Thyroid gland (tissue), 4 donors: ENCODE results near the gene SLC25A23. TPM values are rescaled to one million over a fixed set of nuclear protein-coding genes. Genes with fewer than 3 reads are reported as not detected.

Experiments used
- DNase-seq, 2 donors: peaks; one replicate each; pipeline ENCODE4 v3.0.0-alpha.2; 2019
- H3K27ac ChIP-seq, 3 donors: fragments of 200-600 bp; sonication (generic); 1 replicate in 2 of 3; 2 replicates in 1 of 3; pipeline ENCODE4 v1.5.1; 2016 to 2019; ENCODE audit warnings: mild to moderate bottlenecking in 1 of 3, moderate library complexity in 1 of 3
- H3K27me3 ChIP-seq: fragments of 200-600 bp; sonication (generic); one replicate; pipeline ENCODE4 v1.5.1; 2019
- H3K36me3 ChIP-seq, 2 donors: fragments of 200-600 bp; sonication (generic); one replicate each; pipeline ENCODE4 v1.5.1; 2016 to 2019
- H3K4me1 ChIP-seq, 2 donors: fragments of 200-600 bp; sonication (generic); one replicate each; pipeline ENCODE4 v1.5.1; 2017 to 2019
- H3K4me3 ChIP-seq, 3 donors: fragments of 200-600 bp; sonication (generic); replicated peaks in 1 of 3; 1 replicate in 2 of 3; 2 replicates in 1 of 3; pipeline ENCODE4 v1.5.1; 2016; ENCODE audit warnings: mild to moderate bottlenecking in 1 of 3
- H3K9me3 ChIP-seq: fragments of 200-600 bp; sonication (generic); one replicate; pipeline ENCODE4 v1.5.1; 2017
- POLR2A ChIP-seq, 2 donors: fragments of 450-650 bp; IDR thresholded peaks; one replicate each; pipeline ENCODE4 v1.6.1; 2017; ENCODE audit warnings: antibody characterized with exemption in 2 of 2, mild to moderate bottlenecking in 2 of 2, moderate library complexity in 1 of 2
- WGBS, 2 donors: methylation state at CpG; one replicate each; pipeline ENCODE4 v1.1.5; 2017; 5-methylcytosine and 5-hydroxymethylcytosine counted together
- intact Hi-C: fragments of 100-400 bp; cut with DNase I; formaldehyde crosslinking; loops from one replicate; pipeline ENCODE4 v1.15.1; 2023
- total RNA-seq, 4 donors: library from RNA; depleted of rRNA; stranded (reverse); fragments of >200 nt; gene quantifications; one replicate each; pipeline ENCODE4 v1.2.3, GENCODE V29; 2016
- TF ChIP-seq, protein P1 (sequence below), 6 experiments: fragments of 200-600 bp in 3 of 6; fragments of 450-650 bp in 3 of 6; sonication (generic) in 3 of 6; IDR thresholded peaks; one replicate each; pipeline ENCODE4 v1.5.1; 2016 to 2019; ENCODE audit warnings: antibody characterized with exemption in 6 of 6, mild to moderate bottlenecking in 2 of 6, inconsistent platforms in 1 of 6, moderate library complexity in 1 of 6

Gene SLC25A23
- total RNA-seq, 4 donors from 2014 or later = 75.2 to 214 (median 152) TPM

DNA sequence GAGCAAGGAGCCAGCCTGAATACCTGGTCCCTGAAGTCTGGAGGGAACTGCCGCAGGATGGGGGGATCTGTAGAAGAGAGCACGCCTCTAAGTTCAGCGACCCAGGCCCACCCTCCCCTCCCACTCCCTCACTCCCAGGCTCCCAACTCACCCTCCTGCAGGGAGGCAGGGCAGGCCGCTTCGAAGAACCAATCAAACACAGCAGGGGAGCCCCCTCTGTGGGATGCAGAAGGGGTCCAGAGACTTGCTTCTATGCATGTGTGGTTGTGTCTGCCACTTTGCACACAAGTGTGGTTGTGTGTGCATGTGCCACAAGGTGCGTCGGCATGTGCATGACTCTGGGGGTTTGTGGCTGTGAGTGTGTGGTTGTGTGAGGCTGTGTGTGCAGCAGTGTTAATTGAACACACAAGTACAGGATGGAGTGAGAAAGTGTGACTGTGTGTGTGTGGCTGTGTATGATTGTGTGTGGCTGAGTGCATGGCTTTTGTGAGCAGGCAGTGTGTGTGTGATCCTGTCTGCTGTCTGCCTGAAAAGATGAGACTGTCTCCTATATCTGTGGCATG is 20.3 kb upstream of the SLC25A23 start:
- no peak overlapping the region for H3K4me3 ChIP-seq
- TF ChIP-seq, protein P1, sequence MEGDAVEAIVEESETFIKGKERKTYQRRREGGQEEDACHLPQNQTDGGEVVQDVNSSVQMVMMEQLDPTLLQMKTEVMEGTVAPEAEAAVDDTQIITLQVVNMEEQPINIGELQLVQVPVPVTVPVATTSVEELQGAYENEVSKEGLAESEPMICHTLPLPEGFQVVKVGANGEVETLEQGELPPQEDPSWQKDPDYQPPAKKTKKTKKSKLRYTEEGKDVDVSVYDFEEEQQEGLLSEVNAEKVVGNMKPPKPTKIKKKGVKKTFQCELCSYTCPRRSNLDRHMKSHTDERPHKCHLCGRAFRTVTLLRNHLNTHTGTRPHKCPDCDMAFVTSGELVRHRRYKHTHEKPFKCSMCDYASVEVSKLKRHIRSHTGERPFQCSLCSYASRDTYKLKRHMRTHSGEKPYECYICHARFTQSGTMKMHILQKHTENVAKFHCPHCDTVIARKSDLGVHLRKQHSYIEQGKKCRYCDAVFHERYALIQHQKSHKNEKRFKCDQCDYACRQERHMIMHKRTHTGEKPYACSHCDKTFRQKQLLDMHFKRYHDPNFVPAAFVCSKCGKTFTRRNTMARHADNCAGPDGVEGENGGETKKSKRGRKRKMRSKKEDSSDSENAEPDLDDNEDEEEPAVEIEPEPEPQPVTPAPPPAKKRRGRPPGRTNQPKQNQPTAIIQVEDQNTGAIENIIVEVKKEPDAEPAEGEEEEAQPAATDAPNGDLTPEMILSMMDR (IDR thresholded peaks at IDR 0.05) = no peak
- no peak for TF ChIP-seq POLR2A (IDR thresholded peaks at IDR 0.05)
- no peak for DNase-seq
- WGBS, 2 donors = 54 to 63% methylated on average over 4 to 6 of the region's 7 CpGs
- H3K27me3 ChIP-seq = peaks cover 14% of the 10 kb centered on the region
- H3K36me3 ChIP-seq = no peaks in the 10 kb centered on the region
- H3K27ac ChIP-seq = no peak overlapping the region
- intact Hi-C loops = no loop called here
- H3K4me1 ChIP-seq = peaks cover 8 to 16% of the 10 kb centered on the region in 2 donors
- H3K9me3 ChIP-seq = no peaks in the 10 kb centered on the region

DNA sequence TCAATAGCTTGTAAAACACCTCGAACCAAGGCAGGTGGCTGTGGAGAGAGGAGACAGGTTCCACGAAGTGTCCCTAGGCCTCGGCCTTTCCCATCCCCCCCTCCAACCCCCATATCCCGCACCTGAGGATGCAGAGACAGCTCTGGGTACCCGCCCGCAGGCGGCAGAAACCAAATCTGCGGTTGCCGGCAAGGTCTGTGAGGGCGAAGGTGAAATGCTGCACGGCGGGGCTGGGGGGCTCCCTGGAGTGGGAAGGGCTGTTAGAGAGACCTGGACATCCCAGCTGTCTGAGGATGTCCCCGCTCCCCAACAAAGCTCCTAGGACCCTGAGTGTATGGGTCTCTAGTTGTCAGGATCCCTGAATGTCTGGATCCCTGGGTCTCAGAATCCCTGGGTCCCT is 19.2 kb upstream of the SLC25A23 start:
- Histone ChIP-seq H3K36me3 (no peaks in the 10 kb centered on the region), H3K27ac (no peak overlapping the region), H3K27me3 (peaks cover 14% of the 10 kb centered on the region), H3K4me3 (no peak overlapping the region), H3K4me1 (peaks cover 8 to 16% of the 10 kb centered on the region in 2 donors), H3K9me3 (no peaks in the 10 kb centered on the region)
- 85 to 97% methylated on average over 5 of the region's 13 CpGs for WGBS, 2 donors
- intact Hi-C loops = no loop called here
- no peak for DNase-seq
- TF ChIP-seq, protein P1 (IDR thresholded peaks at IDR 0.05) = no peak
- TF ChIP-seq POLR2A (IDR thresholded peaks at IDR 0.05) = no peak

DNA sequence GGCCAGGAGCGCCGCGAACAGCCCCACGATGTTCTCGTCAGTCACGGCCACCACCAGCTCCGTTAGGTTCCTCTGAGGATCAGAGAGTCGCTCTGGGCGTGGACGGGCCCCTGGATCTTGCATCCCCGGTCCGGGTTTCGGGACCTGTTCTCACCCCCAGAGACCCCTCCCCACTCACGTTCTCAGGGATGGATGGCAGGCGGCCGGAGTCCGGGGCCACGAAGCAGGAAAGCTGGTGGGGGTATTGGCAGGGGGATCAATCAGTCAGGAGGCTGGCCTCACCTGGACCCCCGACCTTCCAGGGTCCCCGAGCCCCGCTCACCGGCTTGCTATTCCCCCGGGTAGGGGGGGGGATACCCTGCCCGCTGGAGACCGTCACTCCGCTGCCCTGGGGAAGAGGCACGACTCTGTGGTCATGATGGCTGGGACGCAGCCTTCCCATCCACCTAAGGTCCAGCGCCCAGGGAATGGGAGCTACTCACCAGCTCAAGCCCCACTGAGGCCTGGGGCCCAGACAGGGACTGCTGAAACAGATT is 17.4 kb upstream of the SLC25A23 start:
- TF ChIP-seq POLR2A (IDR thresholded peaks at IDR 0.05) = no peak
- TF ChIP-seq, protein P1 (IDR thresholded peaks at IDR 0.05) = no peak
- Histone ChIP-seq H3K9me3 (no peaks in the 10 kb centered on the region), H3K4me3 (no peak overlapping the region), H3K36me3 (no peaks in the 10 kb centered on the region), H3K4me1 (peaks cover 8 to 16% of the 10 kb centered on the region in 2 donors), H3K27ac (no peak overlapping the region), H3K27me3 (peaks cover 14% of the 10 kb centered on the region)
- WGBS, 2 donors = 20 to 21% methylated on average over 2 to 10 of the region's 29 CpGs
- intact Hi-C loops = no loop called here
- no peak for DNase-seq

DNA sequence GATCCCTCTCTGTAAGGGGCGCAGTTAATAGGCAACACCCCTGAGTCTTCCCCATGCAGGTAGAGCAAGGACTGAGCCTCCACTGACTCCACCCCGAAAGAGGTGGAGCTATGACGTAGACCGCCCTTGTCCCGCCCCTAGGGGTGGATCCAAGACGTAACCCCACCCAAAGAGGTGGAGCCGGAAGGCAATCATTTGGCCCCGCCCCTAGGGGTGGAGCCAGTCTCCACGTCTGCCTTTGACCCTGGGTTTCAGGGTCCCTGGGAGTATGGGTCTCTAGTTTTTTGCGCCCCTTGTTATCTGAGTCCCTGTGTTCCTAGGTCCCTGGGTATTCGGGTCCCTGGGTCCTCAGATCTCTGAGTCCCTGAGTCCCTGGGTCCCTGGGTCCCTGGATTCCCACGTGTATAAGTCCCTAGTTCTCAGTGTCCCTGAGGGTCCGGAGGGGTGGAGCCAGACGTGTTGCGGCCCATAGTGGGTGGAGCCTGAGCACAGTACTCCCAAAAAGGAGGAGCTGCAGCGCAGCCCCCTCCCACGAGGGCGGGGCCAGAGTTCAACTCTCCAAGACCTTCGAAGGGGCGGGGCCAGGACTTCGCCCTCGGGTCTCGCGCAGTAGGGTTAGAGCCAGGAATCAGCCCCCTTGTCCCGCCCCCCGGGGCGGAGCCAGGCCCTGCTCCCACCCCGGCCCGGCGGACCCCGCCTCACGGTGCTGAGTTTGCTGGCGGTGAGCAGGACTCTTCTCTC is 16.7 kb upstream of the SLC25A23 start:
- Histone ChIP-seq H3K36me3 (no peaks in the 10 kb centered on the region), H3K9me3 (no peaks in the 10 kb centered on the region), H3K4me3 (no peak overlapping the region), H3K27ac (no peak overlapping the region), H3K4me1 (peaks cover 8 to 16% of the 10 kb centered on the region in 2 donors), H3K27me3 (peaks cover 14% of the 10 kb centered on the region)
- TF ChIP-seq, protein P1 (IDR thresholded peaks at IDR 0.05) = no peak
- TF ChIP-seq POLR2A (IDR thresholded peaks at IDR 0.05) = no peak
- 2 to 3% methylated on average over 10 to 13 of the region's 33 CpGs for WGBS, 2 donors
- peak; percentile 29 to 38 for DNase-seq
- intact Hi-C loops = no loop called here
